ENCODE data around the gene PPP1R26. TPM values are rescaled to one million over a fixed set of nuclear protein-coding genes. Genes with fewer than 3 reads are reported as not detected.

Gene PPP1R26
- total and polyA plus RNA-seq, 9 of the 15 experiments (the other 6 are each of a cell fraction or from before 2014, with no cell fraction given) = 0.77 to 26.8 (median 9.3) TPM

- TF ChIP-seq ZNF518B (CRISPR knock-in tag; IDR thresholded peaks at IDR 0.05) (no peak), ZFP30 (CRISPR knock-in tag; IDR thresholded peaks at IDR 0.05; ENCODE audit: borderline replicate concordance) (no peak), ZNF3 (CRISPR knock-in tag; IDR thresholded peaks at IDR 0.05) (no peak), ZNF165 (CRISPR knock-in tag; IDR thresholded peaks at IDR 0.05; ENCODE audit: borderline replicate concordance) (no peak), SPI1 (IDR thresholded peaks at IDR 0.05; ENCODE audit: borderline replicate concordance, low read depth, low read length) (no peak), ZBTB40 (IDR thresholded peaks at IDR 0.05) (no peak), ZBTB40 (CRISPR knock-in tag; IDR thresholded peaks at IDR 0.05) (no peak), CREB1 (IDR thresholded peaks at IDR 0.05) (peak; percentile 11; the same call in 1 of the 2 replicates), CREB1 (CRISPR knock-in tag; IDR thresholded peaks at IDR 0.05) (peak; percentile 13; the same call in 1 of the 2 replicates), PRMT5 (CRISPR knock-in tag; IDR thresholded peaks at IDR 0.05) (0 out of 2 replicates have a peak, but pooled peaks have one; percentile 14), TRIM28 (IDR thresholded peaks at IDR 0.05) (no peak), SRSF3 (IDR thresholded peaks at IDR 0.05; ENCODE audit: insufficient read depth, low read length) (no peak), MTF1 (CRISPR knock-in tag; IDR thresholded peaks at IDR 0.05; ENCODE audit: borderline replicate concordance) (no peak), SMAD2 (IDR thresholded peaks at IDR 0.05; ENCODE audit: low read depth, low read length) (no peak)
Measured at GRCh38 chr9:135500525-135501260, 21.1 kb downstream of the PPP1R26 start, which contains the start of gene MRPS2 (continued).

Measured in K562 (cell line).